H1 (cell line): ENCODE measurements around the gene SPRYD4. TPM values are rescaled to one million over a fixed set of nuclear protein-coding genes. Genes with fewer than 3 reads are reported as not detected.

Source experiments
- CTCF ChIA-PET: fragments of 300-600 bp; sonication (Branson Sonifier 250); formaldehyde crosslinking; loops from one replicate; lab custom pipeline; 2021; ENCODE audit not compliant: partially characterized antibody; lab: Charles Lee
- POLR2A ChIA-PET: fragments of 300-600 bp; sonication (Branson Sonifier 250); formaldehyde crosslinking; loops from one replicate; lab custom pipeline; 2021; ENCODE audit warnings: inconsistent platforms; ENCODE audit not compliant: partially characterized antibody; lab: Charles Lee
- DNase-seq, 2 experiments: peaks; one replicate each; pipeline versions ENCODE4 v3.0.0 to v3.0.0-alpha.2; 2010 to 2022; ENCODE audit warnings: low spot score in 2 of 2, low read depth in 1 of 2, mixed read lengths in 1 of 2
- FAIRE-seq: peaks from 2 replicates; lab custom pipeline; 2011; peaks lifted over from hg19 to GRCh38; lab: Jason Lieb, UNC
- H2AFZ ChIP-seq: 2 replicates; pipeline ENCODE4 v1.8.1; 2012; ENCODE audit warnings: low read length, inconsistent platforms
- H2AK5ac ChIP-seq: 2 replicates; pipeline ENCODE4 v1.6.1; 2013; ENCODE audit warnings: low read depth, low read length
- H2BK120ac ChIP-seq: replicated peaks from 2 replicates; pipeline ENCODE3; 2013; ENCODE audit warnings: low read depth, low read length, inconsistent platforms
- H2BK12ac ChIP-seq: 2 replicates; pipeline ENCODE4 v1.6.1; 2013; ENCODE audit warnings: low read depth, low read length
- H2BK15ac ChIP-seq: 2 replicates; pipeline ENCODE4 v1.6.1; 2013; ENCODE audit warnings: low read length
- H2BK20ac ChIP-seq: 2 replicates; pipeline ENCODE4 v1.6.1; 2013; ENCODE audit warnings: low read length
- H2BK5ac ChIP-seq: 2 replicates; pipeline ENCODE4 v1.6.1; 2013; ENCODE audit warnings: low read depth, low read length
- H3K14ac ChIP-seq: 2 replicates; pipeline ENCODE4 v1.6.1; 2013; ENCODE audit warnings: inconsistent platforms; ENCODE audit not compliant: insufficient read length
- H3K18ac ChIP-seq: 2 replicates; pipeline ENCODE4 v1.6.1; 2013; ENCODE audit warnings: low read length; ENCODE audit errors: extremely low read depth
- H3K23ac ChIP-seq: 2 replicates; pipeline ENCODE4 v1.6.1; 2013; ENCODE audit warnings: inconsistent platforms; ENCODE audit not compliant: insufficient read length
- H3K23me2 ChIP-seq: 2 replicates; pipeline ENCODE4 v1.6.1; 2013; ENCODE audit warnings: low read depth, low read length
- H3K27ac ChIP-seq: 2 replicates; pipeline ENCODE4 v1.6.1; 2011; ENCODE audit warnings: low read depth, low read length, inconsistent platforms
- H3K27me3 ChIP-seq, 4 experiments: replicated peaks in 1 of 4; 1 replicate in 1 of 4; 2 replicates in 3 of 4; pipeline versions ENCODE4 v1.6.1 to v1.8.1; 2011 to 2013; ENCODE audit warnings: low read length in 3 of 4, mild to moderate bottlenecking in 3 of 4, inconsistent platforms in 2 of 4, mixed read lengths in 2 of 4, moderate library complexity in 1 of 4; ENCODE audit not compliant: control insufficient read depth in 3 of 4, insufficient read depth in 3 of 4; ENCODE audit errors: extremely low read depth in 1 of 4
- H3K36me3 ChIP-seq, 4 experiments: 2 replicates each; pipeline versions ENCODE4 v1.6.1 to v1.8.1; 2011 to 2013; ENCODE audit warnings: mild to moderate bottlenecking in 4 of 4, low read length in 3 of 4, moderate library complexity in 2 of 4, control low read depth in 1 of 4, inconsistent platforms in 1 of 4; ENCODE audit not compliant: insufficient read depth in 4 of 4, control insufficient read depth in 2 of 4
- H3K4ac ChIP-seq: replicated peaks from 2 replicates; pipeline ENCODE3; 2013; ENCODE audit warnings: low read length, low read depth, mixed read lengths, inconsistent platforms; ENCODE audit not compliant: insufficient read length
- H3K4me1 ChIP-seq, 4 experiments: replicated peaks in 1 of 4; 1 replicate in 1 of 4; 2 replicates in 3 of 4; pipeline versions ENCODE4 v1.6.1 to v1.8.1; 2011 to 2013; ENCODE audit warnings: low read length in 3 of 4, inconsistent platforms in 2 of 4, mixed read lengths in 1 of 4; ENCODE audit not compliant: insufficient read depth in 4 of 4, control insufficient read depth in 3 of 4
- H3K4me2 ChIP-seq, 2 experiments: 2 replicates each; pipeline versions ENCODE4 v1.6.1 to v1.8.1; 2011 to 2013; ENCODE audit warnings: low read depth in 2 of 2, low read length in 2 of 2, control low read depth in 1 of 2, inconsistent platforms in 1 of 2, mild to moderate bottlenecking in 1 of 2; ENCODE audit not compliant: insufficient read depth in 1 of 2
- H3K4me3 ChIP-seq, 4 experiments: fragments of 200-600, 300-600 bp in 1 of 4; sonication (generic), shearing (Covaris generic), sonication (Bioruptor Twin) in 1 of 4; 2 replicates each; pipeline versions ENCODE4 v1.5.1 to v1.8.1; 2011 to 2016; ENCODE audit warnings: low read length in 4 of 4, low read depth in 3 of 4, control low read depth in 2 of 4, inconsistent platforms in 2 of 4, mild to moderate bottlenecking in 2 of 4, mixed read lengths in 1 of 4, moderate library complexity in 1 of 4; ENCODE audit not compliant: insufficient read depth in 2 of 4; ENCODE audit errors: extremely low read depth in 1 of 4
- H3K56ac ChIP-seq: replicated peaks from 2 replicates; pipeline ENCODE3; 2013; ENCODE audit warnings: low read depth, mild to moderate bottlenecking, mixed read lengths, low read length, inconsistent platforms; ENCODE audit not compliant: insufficient read length
- H3K79me1 ChIP-seq: 2 replicates; pipeline ENCODE4 v1.6.1; 2013; ENCODE audit warnings: low read depth, low read length, control low read depth
- H3K79me2 ChIP-seq, 2 experiments: 2 replicates each; pipeline versions ENCODE4 v1.6.1 to v1.8.1; 2012 to 2013; ENCODE audit warnings: low read length in 2 of 2, mild to moderate bottlenecking in 2 of 2, inconsistent platforms in 1 of 2; ENCODE audit not compliant: insufficient read depth in 2 of 2, control insufficient read depth in 1 of 2
- H3K9ac ChIP-seq, 4 experiments: replicated peaks in 1 of 4; 1 replicate in 1 of 4; 2 replicates in 3 of 4; pipeline versions ENCODE4 v1.6.1 to v1.8.1; 2011 to 2013; ENCODE audit warnings: low read depth in 3 of 4, low read length in 3 of 4, control low read depth in 2 of 4, mild to moderate bottlenecking in 2 of 4, moderate library complexity in 2 of 4, inconsistent platforms in 1 of 4; ENCODE audit errors: extremely low read depth in 1 of 4
- H3K9me3 ChIP-seq, 2 experiments: 2 replicates each; pipeline versions ENCODE4 v1.6.1 to v1.8.1; 2012 to 2013; ENCODE audit warnings: mild to moderate bottlenecking in 2 of 2, moderate library complexity in 2 of 2, control low read depth in 1 of 2, inconsistent platforms in 1 of 2, low read depth in 1 of 2, low read length in 1 of 2, mixed read lengths in 1 of 2; ENCODE audit not compliant: insufficient read depth in 2 of 2
- H4K20me1 ChIP-seq, 2 experiments: replicated peaks in 1 of 2; 2 replicates each; pipeline versions ENCODE3 to v1.8.1; 2011 to 2013; ENCODE audit warnings: inconsistent platforms in 2 of 2, low read length in 2 of 2, mild to moderate bottlenecking in 1 of 2; ENCODE audit not compliant: insufficient read depth in 2 of 2, control insufficient read depth in 1 of 2
- H4K5ac ChIP-seq: 2 replicates; pipeline ENCODE4 v1.6.1; 2013; ENCODE audit warnings: low read length, low read depth, mixed read lengths, inconsistent platforms; ENCODE audit not compliant: insufficient read length
- H4K8ac ChIP-seq: 2 replicates; pipeline ENCODE4 v1.8.0; 2013; ENCODE audit warnings: mild to moderate bottlenecking, moderate library complexity, low read length, inconsistent platforms; ENCODE audit not compliant: insufficient read depth; ENCODE audit errors: extremely low read depth
- H4K91ac ChIP-seq: replicated peaks from 2 replicates; pipeline ENCODE3; 2013; ENCODE audit warnings: low read length, mixed read lengths, inconsistent platforms; ENCODE audit not compliant: insufficient read length
- CTBP2 ChIP-seq: IDR thresholded peaks from 2 replicates; pipeline ENCODE4 v1.7.0; 2011; ENCODE audit warnings: borderline replicate concordance, mild to moderate bottlenecking, moderate library complexity, mixed read lengths, low read length; ENCODE audit not compliant: insufficient read depth, insufficient read length
- WGBS, 2 experiments: shearing (Covaris generic) in 1 of 2; methylation state at CpG; one replicate each; pipeline versions ENCODE4 v1.1.6 to v1.1.7; 2013 to 2015; ENCODE audit warnings: low lambda C conversion rate in 2 of 2, mixed read lengths in 2 of 2, inconsistent platforms in 1 of 2, low coverage in 1 of 2, missing lambda C conversion rate in 1 of 2; ENCODE audit not compliant: insufficient replicate concordance in 2 of 2, insufficient coverage in 1 of 2, insufficient read length in 1 of 2; ENCODE audit errors: extremely low coverage in 1 of 2, missing lambda C conversion rate in 1 of 2; 5-methylcytosine and 5-hydroxymethylcytosine counted together
- polyA plus RNA-seq, 7 experiments: library from polyadenylated mRNA; depleted of rRNA in 3 of 7; stranded (reverse) in 5 of 7; unstranded in 2 of 7; fragments of >200 nt in 5 of 7; fragments of 200-250 nt in 2 of 7; gene quantifications; 1 replicate in 5 of 7; 2 replicates in 1 of 7; 4 replicates in 1 of 7; pipeline versions ENCODE4 v1.2.1 to v1.2.3, GENCODE V29; 2011 to 2013; ENCODE audit warnings: missing spikeins in 2 of 7, mixed read lengths in 2 of 7
- total RNA-seq: library from RNA; stranded (reverse); fragmentation: NEBNext Ultra II Directional; extraction: Animal tissue kit (Norgen Biotek cat#: 25700); gene quantifications from 2 replicates; pipeline ENCODE4 v1.2.1, GENCODE V29; 2021

The SPRYD4 gene
- total and polyA plus RNA-seq, 2 of the 8 experiments (the other 6 are each of a cell fraction or from before 2014, with no cell fraction given): 4.3 to 5.3 TPM

DNA sequence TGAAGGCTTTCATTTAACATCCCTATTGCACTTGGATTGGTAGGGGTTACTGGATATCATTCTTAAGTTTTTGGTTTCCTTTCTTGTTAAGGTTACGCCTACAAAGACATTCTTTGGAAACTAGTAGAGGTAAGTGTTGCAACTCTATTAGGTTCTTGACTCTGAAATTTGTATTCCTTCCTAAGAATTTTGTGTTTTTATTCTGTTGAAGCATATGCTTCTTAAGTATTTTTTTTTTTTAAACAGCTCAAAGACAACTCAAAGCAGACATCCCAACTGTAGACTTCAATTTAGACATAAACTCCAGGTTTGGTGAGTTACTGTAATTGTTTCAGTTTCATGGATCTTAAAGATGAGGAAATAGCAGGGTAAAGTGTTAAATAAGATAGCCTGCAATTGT, 52.1 kb downstream of the SPRYD4 start:
- FAIRE-seq: no peak
- H2AFZ ChIP-seq: no peak overlapping the region
- no peak overlapping the region for H3K18ac ChIP-seq
- H4K20me1 ChIP-seq: no peaks in the 10 kb centered on the region
- H2BK20ac ChIP-seq: no peak overlapping the region
- no peak for TF ChIP-seq CTBP2
- CTCF ChIA-PET: interaction anchor here (0.6 to 16.9 kb wide), 4 partner anchors 8 to 70 kb away, joined by 3 to 279 read pairs (median 4); no protein-coding TSS in a partner anchor
- no peak overlapping the region for H2AK5ac ChIP-seq
- H3K27ac ChIP-seq: no peak overlapping the region
- peaks cover 5% of the 10 kb centered on the region; the same call in 1 of the 2 replicates for H3K23me2 ChIP-seq
- no peak overlapping the region for H3K4ac ChIP-seq
- POLR2A ChIA-PET: interaction anchor here (0.6 to 1.6 kb wide), 2 partner anchors 49 to 633 kb away, joined by 5 read pairs; no protein-coding TSS in a partner anchor
- H4K91ac ChIP-seq: no peak overlapping the region
- no peak overlapping the region for H3K56ac ChIP-seq
- H4K5ac ChIP-seq: no peak overlapping the region
- no peak for DNase-seq
- H3K27me3 ChIP-seq: no peaks in the 10 kb centered on the region
- H3K9me3 ChIP-seq: no peaks in the 10 kb centered on the region
- H4K8ac ChIP-seq: no peak overlapping the region
- H3K9ac ChIP-seq: no peak overlapping the region
- peaks cover 0 to 2% (median under 1%) of the 10 kb centered on the region in 4 experiments; a peak in 4 of 7 replicates for H3K4me1 ChIP-seq
- peaks cover 0 to 11% of the 10 kb centered on the region in 2 experiments; a peak in 2 of 4 replicates for H3K79me2 ChIP-seq
- H2BK5ac ChIP-seq: no peak overlapping the region
- H3K79me1 ChIP-seq: no peaks in the 10 kb centered on the region
- H3K36me3 ChIP-seq: no peaks in the 10 kb centered on the region
- H3K4me3 ChIP-seq: no peak overlapping the region
- 85% methylated on average over 1 of the region's 1 CpG; no CpG with 5 or more reads in 1 of the 2 experiments for WGBS, 2 experiments
- no peak overlapping the region for H3K23ac ChIP-seq
- no peak overlapping the region for H2BK12ac ChIP-seq
- H2BK15ac ChIP-seq: no peak overlapping the region
- no peak overlapping the region for H3K4me2 ChIP-seq
- no peak overlapping the region for H3K14ac ChIP-seq
- H2BK120ac ChIP-seq: no peak overlapping the region
